ENCODE results near the gene EHF.

DNA sequence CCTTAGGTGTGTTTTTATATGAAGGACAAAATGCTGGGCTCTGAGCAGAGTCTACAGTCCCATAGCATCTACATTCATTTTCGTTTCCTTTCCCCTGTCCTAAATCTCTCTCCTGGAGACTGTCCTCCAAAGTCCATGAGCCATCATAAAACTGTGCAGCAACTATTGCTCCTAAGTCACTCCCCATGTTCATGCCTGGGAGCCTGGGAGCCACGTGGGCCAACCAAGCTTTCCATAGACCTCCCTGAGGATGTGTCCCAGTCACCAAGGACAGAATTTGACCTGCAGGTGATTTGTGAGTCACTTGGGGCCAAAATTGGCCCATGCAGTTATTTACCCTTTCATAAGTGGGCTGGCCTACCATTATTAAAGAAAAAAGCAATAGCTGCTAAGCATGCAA is 28.7 kb downstream of the EHF start:
- TF ChIP-seq, protein P1, sequence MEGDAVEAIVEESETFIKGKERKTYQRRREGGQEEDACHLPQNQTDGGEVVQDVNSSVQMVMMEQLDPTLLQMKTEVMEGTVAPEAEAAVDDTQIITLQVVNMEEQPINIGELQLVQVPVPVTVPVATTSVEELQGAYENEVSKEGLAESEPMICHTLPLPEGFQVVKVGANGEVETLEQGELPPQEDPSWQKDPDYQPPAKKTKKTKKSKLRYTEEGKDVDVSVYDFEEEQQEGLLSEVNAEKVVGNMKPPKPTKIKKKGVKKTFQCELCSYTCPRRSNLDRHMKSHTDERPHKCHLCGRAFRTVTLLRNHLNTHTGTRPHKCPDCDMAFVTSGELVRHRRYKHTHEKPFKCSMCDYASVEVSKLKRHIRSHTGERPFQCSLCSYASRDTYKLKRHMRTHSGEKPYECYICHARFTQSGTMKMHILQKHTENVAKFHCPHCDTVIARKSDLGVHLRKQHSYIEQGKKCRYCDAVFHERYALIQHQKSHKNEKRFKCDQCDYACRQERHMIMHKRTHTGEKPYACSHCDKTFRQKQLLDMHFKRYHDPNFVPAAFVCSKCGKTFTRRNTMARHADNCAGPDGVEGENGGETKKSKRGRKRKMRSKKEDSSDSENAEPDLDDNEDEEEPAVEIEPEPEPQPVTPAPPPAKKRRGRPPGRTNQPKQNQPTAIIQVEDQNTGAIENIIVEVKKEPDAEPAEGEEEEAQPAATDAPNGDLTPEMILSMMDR (IDR thresholded peaks at IDR 0.05; ENCODE audit: insufficient read depth, low read length, poor library complexity, severe bottlenecking), result no peak
- no peak for TF ChIP-seq EZH2phosphoT487 (conservative IDR thresholded peaks at IDR 0.05; ENCODE audit: low read length)
